Kidney (tissue), 14 donors: ENCODE data around the gene CTNND2. TPM values are rescaled to one million over a fixed set of nuclear protein-coding genes. Genes with fewer than 3 reads are reported as not detected.

Experiments
- DNase-seq, 5 donors: peaks; one replicate each; pipeline ENCODE4 v3.0.0-alpha.2; 2013 to 2020
- FAIRE-seq: peaks from 2 replicates; lab custom pipeline; 2012; peaks lifted over from hg19 to GRCh38; lab: Jason Lieb, UNC
- H3K27ac ChIP-seq, 2 donors: one replicate each; pipeline ENCODE4 v1.7.0; 2013; ENCODE audit warnings: low read depth in 2 of 2, low read length in 2 of 2, inconsistent platforms in 1 of 2
- H3K27me3 ChIP-seq: one replicate; pipeline ENCODE4 v1.7.1; 2013; ENCODE audit warnings: low read length, inconsistent platforms; ENCODE audit not compliant: control insufficient read depth, insufficient read depth
- H3K36me3 ChIP-seq, 3 donors: one replicate each; pipeline versions ENCODE4 v1.7.0 to v1.7.1; 2013; ENCODE audit warnings: low read length in 3 of 3, control low read depth in 1 of 3, inconsistent platforms in 1 of 3; ENCODE audit not compliant: insufficient read depth in 3 of 3, control insufficient read depth in 2 of 3
- H3K4me1 ChIP-seq, 3 donors: one replicate each; pipeline versions ENCODE4 v1.7.0 to v1.7.1; 2013; ENCODE audit warnings: low read length in 3 of 3, inconsistent platforms in 1 of 3, low read depth in 1 of 3; ENCODE audit not compliant: control insufficient read depth in 2 of 3, insufficient read depth in 2 of 3
- H3K4me3 ChIP-seq, 3 donors: one replicate each; pipeline versions ENCODE4 v1.7.0 to v1.8.1; 2013; ENCODE audit warnings: low read length in 3 of 3, control low read depth in 1 of 3, inconsistent platforms in 1 of 3
- H3K9ac ChIP-seq, 3 donors: one replicate each; pipeline versions ENCODE4 v1.7.0 to v1.7.1; 2013; ENCODE audit warnings: low read length in 3 of 3, control low read depth in 1 of 3, inconsistent platforms in 1 of 3
- H3K9me3 ChIP-seq, 3 donors: one replicate each; pipeline versions ENCODE4 v1.7.0 to v1.7.1; 2013; ENCODE audit warnings: low read length in 3 of 3, control low read depth in 1 of 3, inconsistent platforms in 1 of 3; ENCODE audit not compliant: control insufficient read depth in 2 of 3, insufficient read depth in 1 of 3
- intact Hi-C: fragments of 100-400 bp; cut with DNase I; formaldehyde crosslinking; loops from one replicate; pipeline ENCODE4 v1.11.1; 2022
- polyA plus RNA-seq: library from polyadenylated mRNA; stranded (reverse); fragments of 350-450 nt; fragmentation: Illumina TruSeq; extraction: RNeasy Lipid Tissue Mini Kit (QIAGEN cat#74804); gene quantifications from one replicate; pipeline ENCODE4 v1.2.3, GENCODE V29; 2014; ENCODE audit warnings: low read depth, low replicate concordance; ENCODE audit not compliant: insufficient read depth
- total RNA-seq: library from RNA; stranded (reverse); fragmentation: NEBNext Ultra II Directional; extraction: Animal tissue kit (Norgen Biotek cat#: 25700); gene quantifications from one replicate; pipeline ENCODE4 v1.2.1, GENCODE V29; 2021
- TF ChIP-seq, protein P1 (sequence below): IDR thresholded peaks from 3 replicates; pipeline ENCODE4 v1.5.1; 2012; ENCODE audit warnings: mild to moderate bottlenecking, moderate library complexity, borderline replicate concordance; ENCODE audit not compliant: insufficient read depth; ENCODE audit errors: extremely low read depth
- donor health status: control.
- donor health status: control.
- donor health status: control.
- donor health status: control.
- donor health status: control.
- donor health status: DM: yes; HTN: yes; CAD: no.
- donor health status: Normal renal cell carcinoma (clear cell type).

Gene CTNND2
- total and polyA plus RNA-seq, 2 donors from 2014 or later, result 0.15 to 0.79 TPM

DNA sequence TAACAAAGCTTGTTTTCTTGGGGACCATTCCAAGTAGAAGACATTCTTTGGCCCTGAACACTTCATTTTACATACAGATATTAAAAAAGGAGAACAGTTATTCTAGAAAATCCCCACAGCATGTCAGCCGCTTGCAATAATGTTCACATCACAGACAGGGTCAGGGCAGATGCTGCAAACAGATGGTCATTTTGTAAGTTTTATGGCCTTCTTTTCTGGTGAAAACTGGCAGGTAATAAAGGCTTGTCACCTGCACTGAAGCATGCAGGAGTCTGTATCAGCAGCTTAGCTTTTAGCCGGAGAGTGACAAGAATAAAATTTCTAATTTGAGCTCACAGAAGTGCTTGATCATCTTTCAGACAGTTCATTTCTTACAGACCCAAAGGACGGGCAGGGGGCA lies 922.3 kb downstream of the CTNND2 start:
- intact Hi-C loops, result no loop called here
- Histone ChIP-seq H3K4me3 (no peak overlapping the region), H3K27me3 (no peaks in the 10 kb centered on the region), H3K27ac (no peak overlapping the region), H3K36me3 (no peaks in the 10 kb centered on the region), H3K9ac (no peak overlapping the region), H3K4me1 (no peaks in the 10 kb centered on the region), H3K9me3 (no peaks in the 10 kb centered on the region)
- no peak for DNase-seq
- FAIRE-seq, result no peak
- TF ChIP-seq, protein P1, sequence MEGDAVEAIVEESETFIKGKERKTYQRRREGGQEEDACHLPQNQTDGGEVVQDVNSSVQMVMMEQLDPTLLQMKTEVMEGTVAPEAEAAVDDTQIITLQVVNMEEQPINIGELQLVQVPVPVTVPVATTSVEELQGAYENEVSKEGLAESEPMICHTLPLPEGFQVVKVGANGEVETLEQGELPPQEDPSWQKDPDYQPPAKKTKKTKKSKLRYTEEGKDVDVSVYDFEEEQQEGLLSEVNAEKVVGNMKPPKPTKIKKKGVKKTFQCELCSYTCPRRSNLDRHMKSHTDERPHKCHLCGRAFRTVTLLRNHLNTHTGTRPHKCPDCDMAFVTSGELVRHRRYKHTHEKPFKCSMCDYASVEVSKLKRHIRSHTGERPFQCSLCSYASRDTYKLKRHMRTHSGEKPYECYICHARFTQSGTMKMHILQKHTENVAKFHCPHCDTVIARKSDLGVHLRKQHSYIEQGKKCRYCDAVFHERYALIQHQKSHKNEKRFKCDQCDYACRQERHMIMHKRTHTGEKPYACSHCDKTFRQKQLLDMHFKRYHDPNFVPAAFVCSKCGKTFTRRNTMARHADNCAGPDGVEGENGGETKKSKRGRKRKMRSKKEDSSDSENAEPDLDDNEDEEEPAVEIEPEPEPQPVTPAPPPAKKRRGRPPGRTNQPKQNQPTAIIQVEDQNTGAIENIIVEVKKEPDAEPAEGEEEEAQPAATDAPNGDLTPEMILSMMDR, result no peak

DNA sequence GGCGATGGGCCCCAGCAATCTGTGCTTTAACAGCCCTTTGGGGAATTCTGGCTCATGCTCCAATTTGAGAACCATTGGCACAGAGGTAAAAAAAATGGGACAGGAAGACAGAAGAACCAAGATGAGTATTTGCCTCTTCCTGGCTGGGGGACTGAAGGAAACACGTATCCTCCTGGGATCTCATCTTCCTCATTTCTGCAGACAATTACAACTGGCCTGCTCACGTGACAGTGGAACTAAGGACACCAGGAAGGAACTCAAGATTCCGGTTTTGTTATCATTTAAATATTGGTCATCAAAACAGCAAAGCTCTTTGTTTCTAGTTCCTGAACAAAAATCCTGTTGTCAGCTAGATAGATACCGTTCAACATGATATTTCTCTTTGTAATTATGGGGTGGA lies 927.2 kb downstream of the CTNND2 start:
- Histone ChIP-seq H3K36me3 (no peaks in the 10 kb centered on the region), H3K9me3 (no peaks in the 10 kb centered on the region), H3K4me3 (no peak overlapping the region), H3K27me3 (no peaks in the 10 kb centered on the region), H3K9ac (no peak overlapping the region), H3K4me1 (no peaks in the 10 kb centered on the region), H3K27ac (no peak overlapping the region)
- TF ChIP-seq, protein P1, result no peak
- DNase-seq (no peak), FAIRE-seq (no peak)
- intact Hi-C loops, result no loop called here

DNA sequence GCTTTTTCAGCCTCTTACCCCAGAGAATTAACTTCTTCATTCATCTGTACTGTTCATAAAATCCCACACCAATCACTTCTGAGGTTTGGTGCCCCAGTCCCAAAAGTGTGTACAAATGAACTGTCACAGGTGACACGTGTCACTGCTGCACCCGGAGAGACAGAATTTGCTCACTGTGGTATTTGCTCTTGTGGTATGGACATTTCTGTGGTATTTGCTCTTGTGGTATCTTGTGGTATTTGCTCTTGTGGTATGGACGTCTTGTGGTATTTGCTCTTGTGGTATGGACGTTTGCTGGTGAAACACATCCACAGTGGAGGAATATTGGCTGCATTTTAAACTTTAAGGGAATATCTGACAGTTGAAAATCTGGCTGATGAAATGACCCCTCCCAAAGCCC lies 928.3 kb downstream of the CTNND2 start:
- no peak for DNase-seq
- TF ChIP-seq, protein P1, result no peak
- no peaks in the 10 kb centered on the region for H3K9me3 ChIP-seq
- no peak for FAIRE-seq
- H3K36me3 ChIP-seq, result no peaks in the 10 kb centered on the region
- H3K27me3 ChIP-seq, result no peaks in the 10 kb centered on the region
- no peak overlapping the region for H3K27ac ChIP-seq
- no peak overlapping the region for H3K9ac ChIP-seq
- H3K4me1 ChIP-seq, result no peaks in the 10 kb centered on the region
- intact Hi-C loops, result no loop called here
- no peak overlapping the region for H3K4me3 ChIP-seq

DNA sequence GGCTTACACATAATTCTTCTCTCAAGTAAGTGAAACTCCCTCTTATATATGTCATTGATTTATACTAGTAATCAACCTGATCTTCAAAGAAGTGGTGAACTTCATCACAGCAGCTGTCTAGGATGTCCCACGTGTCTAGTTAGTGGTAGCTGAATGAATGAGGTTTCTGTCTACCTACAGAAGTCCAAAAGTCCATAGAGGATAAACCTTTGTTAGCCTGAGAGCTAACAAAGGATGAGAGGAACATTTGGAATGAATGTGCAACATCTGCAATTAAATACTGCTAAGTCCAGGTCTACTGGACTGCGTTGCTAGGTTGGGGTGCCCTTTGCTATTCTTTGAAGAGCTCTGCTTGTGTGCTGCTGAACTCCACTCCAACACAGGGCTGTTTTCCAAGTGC lies 929.4 kb downstream of the CTNND2 start:
- no peak overlapping the region for H3K9ac ChIP-seq
- no peak for FAIRE-seq
- TF ChIP-seq, protein P1, result no peak

More for the DNA sequence above, 929.4 kb downstream of the CTNND2 start:
- Histone ChIP-seq H3K4me1 (no peaks in the 10 kb centered on the region), H3K27ac (no peak overlapping the region), H3K9me3 (no peaks in the 10 kb centered on the region), H3K4me3 (no peak overlapping the region), H3K36me3 (no peaks in the 10 kb centered on the region), H3K27me3 (no peaks in the 10 kb centered on the region)
- no peak for DNase-seq
- intact Hi-C loops, result no loop called here
